ENCODE results near the gene KLHL30.

The KLHL30 gene

GRCh38 chr2:238119756-238120462, 18.6 kb upstream of the KLHL30 start:
- DNase-seq (ENCODE audit: low spot score), result no peak

DNA sequence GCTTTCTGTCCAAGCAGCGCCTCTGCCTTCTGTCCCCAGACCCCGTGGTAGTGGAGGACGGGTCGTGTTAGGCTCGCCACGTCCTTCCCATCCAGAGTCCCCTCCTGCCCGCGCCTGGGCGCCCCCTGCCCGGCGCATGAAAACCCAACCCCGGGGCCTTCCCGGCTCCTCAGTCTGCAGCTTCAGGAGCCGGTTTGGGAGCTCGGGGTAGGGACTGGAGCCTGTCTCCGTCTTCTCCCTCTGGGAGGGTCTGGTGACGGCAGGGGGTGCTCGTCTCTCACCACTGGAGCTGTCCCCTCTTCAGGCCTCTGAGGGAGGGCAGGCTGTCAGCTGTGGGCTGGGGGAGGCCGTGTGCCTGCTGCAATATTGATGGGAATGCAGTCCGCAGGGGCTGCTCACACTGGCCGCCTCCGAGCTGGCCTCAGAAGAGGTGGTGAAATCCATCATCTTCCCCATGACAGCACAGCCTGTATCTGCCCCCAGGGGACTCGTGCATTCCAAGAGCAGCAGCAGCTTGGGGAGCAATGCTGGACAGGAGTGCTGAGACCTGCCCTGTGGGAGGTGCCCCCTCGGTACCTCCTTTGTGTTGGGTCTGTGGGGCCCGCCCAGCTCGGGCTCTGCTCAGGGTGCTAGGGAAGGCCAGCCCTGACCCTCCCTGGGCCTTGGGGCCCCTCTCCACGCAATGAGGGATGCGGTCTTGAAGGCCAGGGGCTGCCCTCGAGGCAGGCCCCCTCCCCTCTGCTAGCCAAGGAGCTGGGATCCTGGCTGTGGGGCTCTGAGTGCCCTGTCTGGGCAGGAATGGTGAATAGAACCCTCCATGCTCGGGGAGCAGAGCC, 17.8 kb upstream of the KLHL30 start:
- no peak for DNase-seq (ENCODE audit: low spot score)

DNA sequence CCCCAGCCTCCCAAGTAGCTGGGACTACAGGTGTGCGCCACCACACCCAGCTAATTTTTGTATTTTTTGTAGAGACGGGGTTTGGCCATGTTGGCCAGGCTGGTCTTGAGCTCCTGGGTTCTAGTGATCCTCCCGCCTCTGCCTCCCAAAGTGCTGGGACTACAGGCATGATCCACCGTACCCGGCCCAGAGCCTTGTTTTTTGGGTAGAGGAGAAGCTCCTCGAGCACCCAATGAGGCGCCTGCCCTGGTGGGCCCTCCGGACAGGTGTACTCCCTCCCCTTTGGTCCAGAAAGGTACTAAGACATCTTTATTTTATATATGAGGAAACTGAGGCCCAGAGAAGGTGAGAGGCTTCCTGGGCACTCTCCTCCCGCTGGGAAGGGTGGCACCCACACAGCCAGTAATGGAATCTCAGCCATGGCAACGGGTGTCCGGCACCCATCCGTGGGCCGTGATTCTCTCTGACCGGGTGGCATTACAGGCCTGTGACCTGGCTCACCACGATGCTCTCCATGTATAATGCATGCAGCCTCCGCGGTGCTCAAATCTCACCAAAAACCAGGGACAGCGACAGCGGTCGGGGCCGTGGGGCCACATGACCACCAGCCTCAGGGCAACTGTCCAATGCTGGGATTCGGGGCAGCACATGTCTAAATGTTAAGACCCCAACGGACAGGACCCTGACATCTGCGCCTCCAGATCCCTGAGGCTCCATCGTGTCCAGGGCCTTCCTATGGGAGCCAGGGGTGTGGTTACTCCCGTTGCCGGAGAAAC, 16.8 kb upstream of the KLHL30 start:
- no peak for DNase-seq (ENCODE audit: low spot score)

DNA sequence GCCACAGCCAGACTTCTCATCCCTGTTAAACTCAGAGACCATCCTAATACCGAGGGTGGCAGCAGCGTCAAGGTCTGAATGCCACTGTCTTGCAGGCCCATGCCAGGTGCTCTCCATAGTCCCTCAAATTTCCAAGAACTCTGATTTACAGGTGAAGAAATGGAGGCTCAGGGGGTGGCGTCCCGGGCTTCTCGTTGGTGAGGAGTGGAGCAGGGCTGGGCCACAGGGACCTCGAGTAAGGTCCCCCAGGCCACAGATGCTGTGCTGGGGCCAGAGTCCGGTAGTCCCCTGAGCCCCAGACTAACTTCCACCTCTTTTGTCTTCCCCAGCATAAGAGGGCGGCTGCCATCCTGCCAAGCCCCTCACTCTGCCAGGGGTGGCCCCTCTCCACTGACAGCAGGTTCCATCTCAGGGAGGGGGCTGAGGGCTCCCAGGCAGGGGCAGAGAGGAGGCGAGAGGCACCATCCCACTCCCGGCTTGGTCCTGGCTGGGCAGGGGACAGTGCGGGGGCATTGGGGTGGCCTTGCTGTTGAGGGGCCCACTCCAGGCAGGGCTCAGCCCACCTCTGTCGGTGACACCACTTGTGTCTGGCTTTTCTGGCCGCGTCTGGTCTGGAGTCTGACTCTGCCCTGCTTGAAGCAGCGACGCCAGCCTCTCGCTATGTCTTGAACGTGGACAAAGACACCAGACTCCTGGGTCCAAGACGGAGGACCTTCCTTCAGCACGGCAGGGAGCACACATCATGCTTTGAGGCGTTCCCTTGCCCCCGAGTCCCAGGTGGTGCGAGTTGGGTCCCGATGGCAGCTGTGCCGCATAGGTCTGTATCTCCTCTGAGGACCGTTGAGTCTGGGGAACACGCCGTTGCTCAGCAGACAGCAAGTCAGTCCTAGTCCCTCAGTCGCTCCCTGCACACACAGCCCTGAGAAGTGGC, 15.9 kb upstream of the KLHL30 start:
- DNase-seq (ENCODE audit: low spot score), result no peak

- no peak for DNase-seq (ENCODE audit: low spot score)
Observed at GRCh38 chr2:238123218-238123971, 15.1 kb upstream of the KLHL30 start.

DNA sequence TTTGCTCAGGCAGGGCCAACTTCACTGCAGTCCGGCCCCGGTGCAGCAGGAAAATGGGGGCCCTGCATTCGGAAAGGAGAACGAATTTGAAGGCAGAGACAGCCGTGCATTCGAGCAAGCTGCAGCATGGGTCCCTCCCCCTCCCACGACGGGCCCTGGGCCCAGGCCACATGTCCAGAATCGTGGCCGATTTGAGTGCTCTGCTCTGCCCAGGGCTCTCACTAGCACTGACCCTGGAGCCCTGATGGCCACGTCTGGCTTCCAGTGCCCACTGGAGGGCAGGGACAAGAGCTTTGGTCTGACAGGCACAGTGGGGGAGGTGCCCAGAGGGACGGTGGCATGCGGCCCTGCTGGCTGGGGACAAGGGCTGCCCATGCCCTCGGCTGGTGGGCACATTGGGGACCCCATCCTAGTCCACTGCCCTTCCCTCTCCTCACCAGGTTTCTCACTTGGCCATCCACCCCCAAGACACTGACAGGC, 14.4 kb upstream of the KLHL30 start:
- no peak for DNase-seq (ENCODE audit: low spot score)

GRCh38 chr2:238124488-238125126, 13.9 kb upstream of the KLHL30 start:
- DNase-seq (ENCODE audit: low spot score), result no peak

- DNase-seq (ENCODE audit: low spot score), result no peak
Observed at GRCh38 chr2:238125127-238125885, 13.2 kb upstream of the KLHL30 start.

- DNase-seq (ENCODE audit: low spot score), result no peak
Observed at GRCh38 chr2:238126338-238126737, 12.1 kb upstream of the KLHL30 start.

DNA sequence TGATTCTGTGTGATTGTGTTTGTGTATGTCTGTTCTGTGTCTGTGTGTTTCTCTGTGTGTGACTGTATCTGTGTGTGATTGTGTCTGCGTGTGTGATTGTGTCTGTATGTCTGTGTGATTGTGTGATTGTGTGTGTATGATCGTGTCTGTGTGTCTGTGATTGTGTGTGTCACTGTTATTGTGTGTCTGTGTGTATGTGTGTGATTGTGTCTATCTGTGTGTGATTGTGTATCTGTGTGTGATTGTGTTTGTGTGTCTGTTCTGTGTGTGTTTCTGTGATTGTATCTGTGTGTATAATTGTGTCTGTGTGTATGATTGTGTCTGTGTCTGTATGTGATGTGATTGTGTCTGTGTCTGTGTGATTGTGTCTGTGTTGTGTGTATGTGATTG, 11.7 kb upstream of the KLHL30 start:
- DNase-seq (ENCODE audit: low spot score), result no peak

- no peak for DNase-seq (ENCODE audit: low spot score)
Observed at GRCh38 chr2:238127165-238128060, 11.1 kb upstream of the KLHL30 start.

DNA sequence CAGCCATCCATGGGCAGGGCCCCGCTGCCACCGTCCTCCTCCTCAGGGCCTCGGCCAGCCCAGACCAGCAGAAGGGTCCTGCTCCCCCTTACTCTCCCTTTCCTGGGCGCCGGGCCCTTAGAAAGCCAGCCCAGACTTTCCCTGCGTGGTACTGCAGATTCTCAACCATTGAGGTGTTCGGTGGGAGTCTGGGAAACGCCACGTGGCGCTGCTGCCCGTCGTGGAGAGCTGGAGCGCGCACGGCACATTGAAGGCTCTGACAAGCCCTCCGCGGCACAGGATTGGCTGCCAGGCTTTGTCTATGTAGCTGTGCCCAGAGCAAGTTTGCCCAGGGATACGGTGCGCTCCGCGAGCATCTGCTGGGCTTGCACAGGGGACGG, 10.4 kb upstream of the KLHL30 start:
- no peak for DNase-seq (ENCODE audit: low spot score)

GRCh38 chr2:238128534-238129001, 9.9 kb upstream of the KLHL30 start:
- DNase-seq (ENCODE audit: low spot score), result no peak

- no peak for DNase-seq (ENCODE audit: low spot score)
Observed at GRCh38 chr2:238129166-238130010, 9.1 kb upstream of the KLHL30 start.

DNA sequence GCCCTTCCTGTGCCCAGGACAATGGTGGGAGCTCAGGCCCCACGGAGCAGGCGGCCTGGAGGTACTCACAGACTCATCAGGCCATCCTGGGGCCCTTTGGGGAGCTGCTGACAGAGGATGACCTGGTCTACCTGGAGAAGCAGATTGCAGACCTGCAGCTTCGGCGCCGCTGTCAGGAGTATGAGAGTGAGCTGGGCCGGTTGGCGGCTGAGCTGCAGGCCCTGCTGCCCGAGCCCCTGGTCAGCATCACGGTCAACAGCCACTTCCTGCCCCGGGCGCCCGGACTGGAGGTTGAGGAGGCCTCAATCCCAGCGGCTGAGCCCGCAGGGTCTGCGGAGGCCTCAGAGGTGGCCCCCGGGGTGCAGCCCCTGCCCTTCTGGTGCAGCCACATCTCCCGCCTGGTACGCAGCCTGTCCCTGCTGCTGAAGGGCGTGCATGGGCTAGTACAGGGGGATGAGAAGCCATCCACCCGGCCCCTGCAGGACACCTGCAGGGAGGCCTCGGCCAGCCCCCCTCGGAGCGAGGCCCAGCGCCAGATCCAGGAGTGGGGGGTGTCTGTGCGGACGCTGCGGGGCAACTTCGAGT, 8.3 kb upstream of the KLHL30 start:
- no peak for DNase-seq (ENCODE audit: low spot score)

- DNase-seq (ENCODE audit: low spot score), result no peak
Observed at GRCh38 chr2:238130696-238131628, 7.5 kb upstream of the KLHL30 start.

Data from activated CD4-positive, alpha-beta T cell treated with anti-CD3 and anti-CD28 coated beads, Interleukin-2, Interleukin-4, amounts not matched to agents 100 ng/mL and 50 ng/mL, durations not matched to agents 16 hours and 8 hours (primary cell).